GM12878 (cell line): Measurements from ENCODE around the gene RNF181. TPM values are rescaled to one million over a fixed set of nuclear protein-coding genes. Genes with fewer than 3 reads are reported as not detected.

Experiments
- CBX5 ChIP-seq: sonication (generic); IDR thresholded peaks from 2 replicates; pipeline ENCODE4 v1.6.1; 2016; ENCODE audit warnings: low read depth, moderate library complexity, mild to moderate bottlenecking, inconsistent platforms
- CEBPB ChIP-seq, 2 experiments: fragments of 150-350 bp in 1 of 2; IDR thresholded peaks; 2 replicates each; pipeline ENCODE4 v1.6.1; 2012 to 2014; ENCODE audit warnings: low read depth in 2 of 2, low read length in 2 of 2, borderline replicate concordance in 1 of 2, inconsistent platforms in 1 of 2
- CREB1 ChIP-seq: IDR thresholded peaks from 2 replicates; pipeline ENCODE4 v1.6.1; 2012; ENCODE audit warnings: low read depth, mild to moderate bottlenecking, inconsistent platforms
- CREM ChIP-seq: IDR thresholded peaks from 2 replicates; pipeline ENCODE4 v1.6.1; 2014; ENCODE audit warnings: antibody characterized with exemption, low read depth
- EZH2 ChIP-seq: IDR thresholded peaks from 2 replicates; pipeline ENCODE4 v1.6.1; 2012; ENCODE audit warnings: low read depth, mild to moderate bottlenecking, control low read depth, inconsistent platforms, low read length, borderline replicate concordance; ENCODE audit not compliant: control insufficient read depth
- HDGF ChIP-seq: fragments of 450-650 bp; IDR thresholded peaks from 2 replicates; pipeline ENCODE4 v1.6.1; 2016; ENCODE audit warnings: antibody characterized with exemption
- MEF2A ChIP-seq: IDR thresholded peaks from 2 replicates; pipeline ENCODE4 v1.6.1; 2011; ENCODE audit warnings: low read depth, mild to moderate bottlenecking, low read length, moderate library complexity; ENCODE audit not compliant: insufficient read depth
- MYC ChIP-seq: IDR thresholded peaks from 2 replicates; pipeline ENCODE4 v1.6.1; 2011; ENCODE audit warnings: mild to moderate bottlenecking, low read length, moderate library complexity, inconsistent platforms; ENCODE audit not compliant: insufficient read depth, insufficient replicate concordance, insufficient read length, severe bottlenecking
- NKRF ChIP-seq: fragments of 450-650 bp; conservative IDR thresholded peaks from 2 replicates; pipeline ENCODE4 v1.6.1; 2017; ENCODE audit warnings: mild to moderate bottlenecking, moderate library complexity
- PAX8 ChIP-seq: fragments of 450-650 bp; IDR thresholded peaks from 2 replicates; pipeline ENCODE4 v1.6.1; 2017; ENCODE audit warnings: mild to moderate bottlenecking, moderate library complexity
- SP1 ChIP-seq: IDR thresholded peaks from one replicate; pipeline ENCODE4 v1.6.1; 2011; ENCODE audit warnings: low read depth, low read length
- SRF ChIP-seq, 2 experiments: IDR thresholded peaks; 2 replicates each; pipeline ENCODE4 v1.6.1; 2011; ENCODE audit warnings: low read depth in 2 of 2, low read length in 2 of 2, mild to moderate bottlenecking in 1 of 2, moderate library complexity in 1 of 2
- SUPT20H ChIP-seq: IDR thresholded peaks from 2 replicates; pipeline ENCODE4 v1.6.1; 2011; ENCODE audit warnings: low read depth, mild to moderate bottlenecking, low read length, moderate library complexity, borderline replicate concordance; ENCODE audit not compliant: control insufficient read depth
- TCF3 ChIP-seq: IDR thresholded peaks from 2 replicates; pipeline ENCODE4 v1.6.1; 2012; ENCODE audit warnings: low read depth, mild to moderate bottlenecking, low read length, borderline replicate concordance; ENCODE audit not compliant: insufficient read depth
- USF1 ChIP-seq: IDR thresholded peaks from 2 replicates; pipeline ENCODE4 v1.6.1; 2011; ENCODE audit warnings: borderline replicate concordance, low read depth, mild to moderate bottlenecking, moderate library complexity, mixed read lengths, low read length; ENCODE audit not compliant: insufficient read depth; ENCODE audit errors: extremely low read length
- WRNIP1 ChIP-seq: IDR thresholded peaks from 2 replicates; pipeline ENCODE4 v1.6.1; 2011; ENCODE audit warnings: low read depth, low read length, improper control_type of control experiment, borderline replicate concordance
- ZBTB11 ChIP-seq: fragments of 450-650 bp; formaldehyde crosslinking; IDR thresholded peaks from 2 replicates; pipeline ENCODE4 v1.5.0; 2022; ENCODE audit warnings: mild to moderate bottlenecking, missing genetic modification characterization
- ZNF217 ChIP-seq: fragments of 450-650 bp; IDR thresholded peaks from 2 replicates; pipeline ENCODE4 v1.6.1; 2017; ENCODE audit warnings: antibody characterized with exemption, mild to moderate bottlenecking
- ZNF384 ChIP-seq: IDR thresholded peaks from 2 replicates; pipeline ENCODE4 v1.6.1; 2012; ENCODE audit warnings: low read depth, mild to moderate bottlenecking, low read length, improper control_type of control experiment, borderline replicate concordance
- ZZZ3 ChIP-seq: IDR thresholded peaks from 2 replicates; pipeline ENCODE4 v1.6.1; 2011; ENCODE audit warnings: low read depth; ENCODE audit not compliant: control insufficient read depth, insufficient read length
- polyA plus RNA-seq, 11 experiments: library from polyadenylated mRNA; depleted of rRNA in 4 of 11; unstranded in 6 of 11; stranded (reverse) in 5 of 11; fragments of >200 nt; fragmentation: Nextera tagmentation in 4 of 11; fragmentation: Illumina TruSeq in 1 of 11; extraction: Ambion mirVana in 4 of 11; extraction: Trizol in 1 of 11; gene quantifications; 1 replicate in 1 of 11; 2 replicates in 10 of 11; pipeline versions ENCODE4 v1.2.1 to v1.2.3, GENCODE V29; 2011 to 2016; ENCODE audit warnings: inconsistent platforms in 2 of 11, missing spikeins in 2 of 11, low read depth in 1 of 11
- total RNA-seq, 4 experiments: library from RNA; depleted of rRNA in 3 of 4; stranded (reverse); fragments of >200 nt in 3 of 4; fragmentation: Illumina TruSeq in 1 of 4; extraction: Trizol in 1 of 4; gene quantifications; 2 replicates each; pipeline versions ENCODE4 v1.2.1 to v1.2.3, GENCODE V29; 2013 to 2021

Gene RNF181
- total and polyA plus RNA-seq, 10 of the 15 experiments (the other 5 are each of a cell fraction or from before 2014, with no cell fraction given): 101 to 409 (median 213) TPM

GRCh38 chr2:85561280-85562212, 34.0 kb upstream of the RNF181 start, which contains the start of gene GGCX (continued):
- TF ChIP-seq NKRF: no peak
- TF ChIP-seq PAX8: no peak
- peak; percentile 93 for TF ChIP-seq CREM
- TF ChIP-seq SUPT20H: no peak
- 0 out of 2 replicates have a peak, but pooled peaks have one; percentile 41 for TF ChIP-seq HDGF
- TF ChIP-seq CREB1: peak; percentile 94
- no peak for TF ChIP-seq ZZZ3
- peak; percentile 96 for TF ChIP-seq TCF3
- TF ChIP-seq CBX5: no peak
- TF ChIP-seq ZBTB11 (CRISPR knock-in tag): no peak
- no peak for TF ChIP-seq USF1
- no peak for TF ChIP-seq ZNF384
- peak; percentile 46 for TF ChIP-seq MYC
- TF ChIP-seq MEF2A: no peak
- no peak for TF ChIP-seq EZH2
- peak; percentile 46 for TF ChIP-seq SP1
- no peak for TF ChIP-seq CEBPB (IDR thresholded peaks at IDR 0.05; ENCODE audit: borderline replicate concordance in 1 of 2, low read depth in 2 of 2, low read length in 2 of 2)
- 0 out of 4 replicates have a peak, but pooled peaks of 1 of the 2 experiments have one; percentile 7 for TF ChIP-seq SRF (IDR thresholded peaks at IDR 0.05; ENCODE audit: low read depth in 2 of 2, low read length in 2 of 2)
- no peak for TF ChIP-seq ZNF217
- no peak for TF ChIP-seq WRNIP1
